Heart left ventricle (tissue), 16 donors: Measurements from ENCODE around the gene GNAT3. TPM values are rescaled to one million over a fixed set of nuclear protein-coding genes. Genes with fewer than 3 reads are reported as not detected.

Experiments used
- ATAC-seq, 4 donors: fragments of 200-7000 bp; cut with Tn5 transposase; one replicate each; pipeline ENCODE4 v1.9.1; 2020 to 2022; ENCODE audit warnings: moderate library complexity in 4 of 4, mild to moderate bottlenecking in 3 of 4, moderate number of reproducible peaks in 1 of 4
- DNase-seq, 5 donors: peaks; one replicate each; pipeline ENCODE4 v3.0.0-alpha.2; 2020
- H3K27ac ChIP-seq, 12 donors: fragments of 200-600 bp; sonication (generic) in 4 of 12; one replicate each; pipeline versions ENCODE4 v1.5.0 to v1.8.0; 2016 to 2022; ENCODE audit warnings: mild to moderate bottlenecking in 2 of 12
- H3K27me3 ChIP-seq, 9 donors: fragments of 200-600 bp; sonication (generic) in 2 of 9; one replicate each; pipeline versions ENCODE4 v1.5.1 to v1.8.0; 2016 to 2022; ENCODE audit warnings: mild to moderate bottlenecking in 3 of 9
- H3K36me3 ChIP-seq, 9 donors: fragments of 200-600 bp; sonication (generic) in 2 of 9; one replicate each; pipeline versions ENCODE4 v1.5.0 to v1.8.0; 2018 to 2022; ENCODE audit warnings: mild to moderate bottlenecking in 2 of 9
- H3K4me1 ChIP-seq, 12 donors: fragments of 200-600 bp; sonication (generic) in 4 of 12; one replicate each; pipeline versions ENCODE4 v1.5.0 to v1.8.0; 2016 to 2022; ENCODE audit warnings: mild to moderate bottlenecking in 3 of 12
- H3K4me3 ChIP-seq, 12 donors: fragments of 200-600 bp; sonication (generic) in 4 of 12; one replicate each; pipeline versions ENCODE4 v1.5.0 to v1.8.0; 2017 to 2022; ENCODE audit warnings: mild to moderate bottlenecking in 9 of 12, moderate library complexity in 4 of 12
- H3K9me3 ChIP-seq, 12 donors: fragments of 200-600 bp; sonication (generic) in 4 of 12; one replicate each; pipeline versions ENCODE4 v1.5.0 to v1.8.0; 2016 to 2022; ENCODE audit warnings: mild to moderate bottlenecking in 1 of 12
- CTCF ChIP-seq, 12 donors: fragments of 200-600 bp; sonication (generic) in 4 of 12; IDR thresholded peaks; one replicate each; pipeline versions ENCODE4 v1.5.0 to v1.8.0; 2018 to 2022; ENCODE audit warnings: antibody characterized with exemption in 12 of 12, mild to moderate bottlenecking in 5 of 12
- POLR2A ChIP-seq, 2 donors: fragments of 450-650 bp; IDR thresholded peaks; one replicate each; pipeline ENCODE4 v1.6.1; 2017; ENCODE audit warnings: antibody characterized with exemption in 2 of 2, mild to moderate bottlenecking in 2 of 2, moderate library complexity in 2 of 2
- WGBS, 4 donors: extraction: QIAGEN DNeasy Blood & Tissue Kit in 2 of 4; methylation state at CpG; one replicate each; pipeline versions ENCODE4 v1.1.5 to v1.1.7; 2013 to 2018; 5-methylcytosine and 5-hydroxymethylcytosine counted together
- intact Hi-C, 10 donors: fragments of 100-400 bp; cut with DNase I; formaldehyde crosslinking; loops; one replicate each; pipeline versions ENCODE4 v1.11.1 to v1.14.2; 2022
- polyA plus RNA-seq, 2 donors: library from polyadenylated mRNA; stranded (reverse); fragments of 200-250 nt; gene quantifications; one replicate each; pipeline ENCODE4 v1.2.3, GENCODE V29; 2013
- total RNA-seq, 9 donors: library from RNA; depleted of rRNA in 2 of 9; stranded (reverse); fragments of >200 nt in 2 of 9; fragmentation: NEBNext Ultra II Directional in 3 of 9; extraction: Animal tissue kit (Norgen Biotek cat#: 25700) in 3 of 9; gene quantifications; one replicate each; pipeline versions ENCODE4 v1.1.0 to v1.2.4, GENCODE V29; 2016 to 2023
- donor health status: ischemic (EF 13 %, LVEDD 7.1; RV severe dilation, severe dysfunction).
- donor health status: healthy with polysubstance abuse.
- donor health status: DM: no; HTN: yes; CAD: no.
- donor health status: DM: no; HTN: no; CAD: no.
- donor health status: ischemic (EF 25% LVEDD 6.9; RV normal size, moderate dysfunction).
- donor health status: ischemic (EF 25% LVEDD 5.7; RV mildly dilated, moderate dysfunction).
- donor health status: healthy.
- donor health status: DM: yes; HTN: yes; CAD: no.
- donor health status: ischemic (EF 35%, LVEDD 5.7; RV mildly dilated, moderate dysfunction).
- donor health status: nonischemic (EF 11% LVEDD 7.7; RV severe dilation, severe dysfunction).
- donor health status: DM: yes; HTN: yes; CAD: no.
- donor health status: PGD.
- donor health status: ischemic (EF 29% LVEDD 5.4; RV normal size, mild dysfunction).
- donor health status: nonischemic (EF 23%, LVEDD 6.1; RV moderate dilation, normal function).

The GNAT3 gene
- total and polyA plus RNA-seq, 11 donors, result not detected

- ATAC-seq, result no peak
- peaks cover 0 to 7% (median 0%) of the 10 kb centered on the region in 12 donors for H3K4me1 ChIP-seq
- intact Hi-C loops, result loop anchor here in 1 of 10 donors (10.0 kb wide), 1 partner anchor 196 kb away; no protein-coding TSS in a partner anchor
- H3K4me3 ChIP-seq, result peak overlapping the region in 4 of 12 donors; percentile 2 to 10 (median 5)
- DNase-seq, result no peak
- WGBS, 4 donors, result 77 to 93% (median 86%) methylated on average over 6 of the region's 6 CpGs
- H3K27ac ChIP-seq, result peak overlapping the region in 1 of 12 donors; percentile 11
- H3K27me3 ChIP-seq, result no peaks in the 10 kb centered on the region
- TF ChIP-seq POLR2A (IDR thresholded peaks at IDR 0.05), result no peak
- TF ChIP-seq CTCF (IDR thresholded peaks at IDR 0.05), result no peak
- no peaks in the 10 kb centered on the region for H3K9me3 ChIP-seq
- H3K36me3 ChIP-seq, result no peaks in the 10 kb centered on the region
Measured at GRCh38 chr7:80458822-80459725, 52.8 kb downstream of the GNAT3 start.

GRCh38 chr7:80453699-80454340 lies 58.0 kb downstream of the GNAT3 start:
- no peaks in the 10 kb centered on the region for H3K27me3 ChIP-seq
- DNase-seq, result no peak
- no peak for ATAC-seq
- intact Hi-C loops, result loop anchor here in 3 of 10 donors (2.0 to 10.0 kb wide), 3 partner anchors 21 to 392 kb away; no protein-coding TSS in a partner anchor
- no peaks in the 10 kb centered on the region for H3K4me1 ChIP-seq
- no peak overlapping the region for H3K27ac ChIP-seq
- no peak overlapping the region for H3K4me3 ChIP-seq
- WGBS, 4 donors, result 62 to 72% (median 67%) methylated on average over 2 of the region's 2 CpGs
- TF ChIP-seq CTCF (IDR thresholded peaks at IDR 0.05) (peak in 11 of 12 donors; percentile 26 to 66 (median 53)), POLR2A (IDR thresholded peaks at IDR 0.05) (no peak)
- H3K9me3 ChIP-seq, result no peaks in the 10 kb centered on the region
- no peaks in the 10 kb centered on the region for H3K36me3 ChIP-seq

GRCh38 chr7:80450621-80451308 lies 61.1 kb downstream of the GNAT3 start:
- TF ChIP-seq POLR2A (IDR thresholded peaks at IDR 0.05) (no peak), CTCF (IDR thresholded peaks at IDR 0.05) (no peak)
- Histone ChIP-seq H3K9me3 (no peaks in the 10 kb centered on the region), H3K27me3 (no peaks in the 10 kb centered on the region), H3K4me3 (no peak overlapping the region), H3K36me3 (no peaks in the 10 kb centered on the region), H3K4me1 (no peaks in the 10 kb centered on the region), H3K27ac (no peak overlapping the region)
- DNase-seq (no peak), ATAC-seq (no peak)
- WGBS, 4 donors, result 70 to 79% (median 72%) methylated on average over 6 of the region's 6 CpGs
- intact Hi-C loops, result loop anchor here in 2 of 10 donors (5.0 to 10.0 kb wide), 2 partner anchors 204 to 388 kb away; no protein-coding TSS in a partner anchor
